Natural killer cell treated with Interleukin-12 subunit alpha and Interleukin-12 subunit beta and Interleukin-15 and Interleukin-18, amount 100 ng/mL, for 72 hours (primary cell): ENCODE measurements around the gene NKTR. TPM values are rescaled to one million over a fixed set of nuclear protein-coding genes. Genes with fewer than 3 reads are reported as not detected.

Source experiments
- ATAC-seq, 2 donors: fragments of 150-1000 bp; cut with Tn5 transposase in 1 of 2; sonication (Bioruptor Pico), chemical (Tn5 transposase) in 1 of 2; 2 replicates each; pipeline ENCODE4 v1.10.0; 2021
- DNase-seq: peaks from one replicate; pipeline ENCODE4 v3.0.0; 2022; ENCODE audit warnings: low spot score
- H3K27ac Mint-ChIP-seq, 2 donors: 1 replicate in 1 of 2; 2 replicates in 1 of 2; pipeline ENCODE4 v1.8.0; 2022; ENCODE audit warnings: mixed read lengths in 2 of 2, mild to moderate bottlenecking in 1 of 2, moderate library complexity in 1 of 2
- H3K27me3 Mint-ChIP-seq, 2 donors: 1 replicate in 1 of 2; 2 replicates in 1 of 2; pipeline ENCODE4 v1.8.0; 2022; ENCODE audit warnings: mixed read lengths in 2 of 2
- H3K36me3 Mint-ChIP-seq: one replicate; pipeline ENCODE4 v1.8.0; 2022; ENCODE audit warnings: mixed read lengths
- H3K4me1 Mint-ChIP-seq, 2 donors: 1 replicate in 1 of 2; 2 replicates in 1 of 2; pipeline ENCODE4 v1.8.0; 2022; ENCODE audit warnings: low read depth in 2 of 2, mixed read lengths in 2 of 2, mild to moderate bottlenecking in 1 of 2
- H3K4me3 Mint-ChIP-seq: one replicate; pipeline ENCODE4 v1.8.0; 2022; ENCODE audit warnings: mixed read lengths
- H3K9me3 Mint-ChIP-seq: 2 replicates; pipeline ENCODE4 v1.8.0; 2022; ENCODE audit warnings: mixed read lengths
- total RNA-seq, 2 donors: library from RNA; stranded (reverse); gene quantifications; one replicate each; pipeline ENCODE4 v1.2.3, GENCODE V29; 2022

The NKTR gene
- total RNA-seq, 2 donors from 2014 or later = 85.4 to 145 TPM

DNA sequence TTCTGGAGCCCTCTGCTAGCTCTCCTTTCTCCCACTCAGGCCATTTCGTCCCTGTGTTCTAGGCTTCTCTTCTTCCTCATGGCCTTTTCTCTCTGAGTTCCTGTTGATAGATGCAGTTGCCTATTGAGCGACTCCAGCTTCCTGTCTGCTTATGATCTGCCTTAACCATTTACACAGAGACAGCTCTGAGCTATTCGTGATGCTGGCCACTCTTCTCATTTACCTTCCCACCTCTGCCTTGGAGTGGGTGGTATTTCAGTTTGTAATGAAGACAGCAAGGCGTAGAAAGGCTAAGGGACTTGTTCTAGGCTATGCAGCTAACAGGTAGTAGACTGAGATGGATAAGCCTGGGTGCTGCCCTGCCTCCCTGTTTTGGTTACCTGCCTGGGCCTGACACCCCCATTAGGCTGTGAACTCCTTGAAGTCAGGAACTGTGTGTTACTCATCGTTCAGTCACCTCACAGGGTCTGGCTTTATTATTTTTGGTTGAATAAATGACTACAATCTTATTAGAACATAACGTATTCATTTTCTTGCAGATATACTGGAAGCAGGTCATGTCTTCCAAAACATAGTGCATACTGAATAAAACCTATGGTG, 40.4 kb downstream of the NKTR start:
- no peak for ATAC-seq
- H3K9me3 Mint-ChIP-seq = no peaks in the 10 kb centered on the region
- H3K4me1 Mint-ChIP-seq = peaks cover 5 to 10% of the 10 kb centered on the region in 2 donors
- H3K36me3 Mint-ChIP-seq = peaks cover 23% of the 10 kb centered on the region
- H3K27ac Mint-ChIP-seq = no peak overlapping the region
- no peaks in the 10 kb centered on the region for H3K27me3 Mint-ChIP-seq
- DNase-seq = no peak
- peak overlapping the region; percentile 60 for H3K4me3 Mint-ChIP-seq

DNA sequence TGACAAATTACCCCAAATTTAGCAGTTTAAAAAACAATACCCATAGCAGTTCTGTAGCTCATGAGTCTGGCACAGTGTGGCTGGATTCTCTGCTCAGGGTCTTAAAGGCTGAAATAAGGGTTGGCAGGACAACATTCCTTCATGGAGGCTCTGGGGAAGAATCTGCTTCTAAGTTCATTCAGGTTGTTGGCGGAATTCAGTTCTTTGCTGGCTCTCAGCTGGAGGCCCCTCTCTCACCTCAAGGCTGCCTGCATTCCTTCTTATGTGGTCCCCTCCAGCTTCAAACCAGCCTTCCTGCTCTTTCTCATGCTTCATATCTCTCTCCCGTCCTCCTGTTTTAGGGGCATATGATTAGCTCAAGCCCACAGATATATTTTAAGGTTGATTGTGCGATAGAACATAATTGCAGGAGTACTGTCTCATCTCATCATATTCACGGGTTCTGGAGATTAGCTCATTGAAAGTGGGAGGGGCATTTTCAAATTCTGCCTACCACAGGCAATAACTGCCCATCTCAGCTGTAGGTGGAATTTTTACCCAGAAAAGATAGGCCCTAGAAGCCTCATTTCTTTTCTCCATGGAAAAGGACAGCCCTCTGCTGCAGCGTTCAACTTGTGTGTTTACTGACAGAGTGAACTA, 47.5 kb downstream of the NKTR start:
- H3K27me3 Mint-ChIP-seq = no peaks in the 10 kb centered on the region
- peaks cover 7 to 8% of the 10 kb centered on the region in 2 donors for H3K4me1 Mint-ChIP-seq
- ATAC-seq (no peak), DNase-seq (no peak)
- no peak overlapping the region for H3K4me3 Mint-ChIP-seq
- no peak overlapping the region for H3K27ac Mint-ChIP-seq
- no peaks in the 10 kb centered on the region for H3K9me3 Mint-ChIP-seq
- H3K36me3 Mint-ChIP-seq = peaks cover 13% of the 10 kb centered on the region

DNA sequence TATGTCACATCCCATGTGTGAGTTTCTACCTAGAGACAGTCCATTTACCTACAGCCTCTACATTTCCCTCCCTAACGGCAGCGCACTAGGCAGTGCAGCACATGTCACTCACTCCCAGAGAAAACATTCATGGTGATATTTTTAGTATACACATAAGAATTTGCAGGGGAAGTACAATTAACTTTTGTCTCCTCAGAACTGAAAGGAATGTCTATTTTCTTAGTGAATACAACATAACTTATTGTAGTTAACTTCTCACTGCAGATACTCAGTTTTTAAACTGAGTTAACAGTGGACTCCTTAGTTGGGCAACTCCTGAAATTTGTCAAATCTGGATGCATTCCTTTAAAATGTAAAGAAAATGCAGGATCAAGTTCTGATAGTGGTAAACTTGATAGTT, 48.5 kb downstream of the NKTR start:
- Mint-ChIP-seq H3K4me1 (peaks cover 7 to 12% of the 10 kb centered on the region in 2 donors), H3K9me3 (no peaks in the 10 kb centered on the region), H3K27ac (no peak overlapping the region), H3K36me3 (peaks cover 8% of the 10 kb centered on the region), H3K4me3 (no peak overlapping the region), H3K27me3 (no peaks in the 10 kb centered on the region)
- DNase-seq = no peak
- ATAC-seq = no peak

DNA sequence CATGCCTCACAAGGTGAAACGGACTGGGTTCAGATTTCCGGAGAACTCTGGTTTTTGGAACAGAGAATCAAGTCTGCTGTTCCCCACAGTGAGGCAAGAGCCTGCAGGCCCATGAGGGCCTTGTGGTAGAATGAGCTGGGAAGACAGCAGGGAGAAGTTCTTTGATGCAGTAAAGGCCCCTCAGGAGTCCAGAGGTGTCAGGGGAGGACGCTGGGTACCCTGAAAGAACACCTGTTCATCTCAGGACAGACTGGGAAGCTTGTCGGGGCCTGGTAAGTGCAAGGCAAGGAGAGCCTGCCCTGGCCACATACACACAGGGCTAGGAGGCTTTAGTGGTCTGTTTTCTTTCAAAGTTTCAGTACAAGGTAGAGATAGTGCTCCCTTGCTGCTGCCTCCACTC, 49.3 kb downstream of the NKTR start:
- Mint-ChIP-seq H3K9me3 (no peaks in the 10 kb centered on the region), H3K36me3 (peaks cover 3% of the 10 kb centered on the region), H3K4me3 (no peak overlapping the region), H3K4me1 (peaks cover 7 to 12% of the 10 kb centered on the region in 2 donors), H3K27me3 (no peaks in the 10 kb centered on the region), H3K27ac (no peak overlapping the region)
- DNase-seq (no peak), ATAC-seq (no peak)

DNA sequence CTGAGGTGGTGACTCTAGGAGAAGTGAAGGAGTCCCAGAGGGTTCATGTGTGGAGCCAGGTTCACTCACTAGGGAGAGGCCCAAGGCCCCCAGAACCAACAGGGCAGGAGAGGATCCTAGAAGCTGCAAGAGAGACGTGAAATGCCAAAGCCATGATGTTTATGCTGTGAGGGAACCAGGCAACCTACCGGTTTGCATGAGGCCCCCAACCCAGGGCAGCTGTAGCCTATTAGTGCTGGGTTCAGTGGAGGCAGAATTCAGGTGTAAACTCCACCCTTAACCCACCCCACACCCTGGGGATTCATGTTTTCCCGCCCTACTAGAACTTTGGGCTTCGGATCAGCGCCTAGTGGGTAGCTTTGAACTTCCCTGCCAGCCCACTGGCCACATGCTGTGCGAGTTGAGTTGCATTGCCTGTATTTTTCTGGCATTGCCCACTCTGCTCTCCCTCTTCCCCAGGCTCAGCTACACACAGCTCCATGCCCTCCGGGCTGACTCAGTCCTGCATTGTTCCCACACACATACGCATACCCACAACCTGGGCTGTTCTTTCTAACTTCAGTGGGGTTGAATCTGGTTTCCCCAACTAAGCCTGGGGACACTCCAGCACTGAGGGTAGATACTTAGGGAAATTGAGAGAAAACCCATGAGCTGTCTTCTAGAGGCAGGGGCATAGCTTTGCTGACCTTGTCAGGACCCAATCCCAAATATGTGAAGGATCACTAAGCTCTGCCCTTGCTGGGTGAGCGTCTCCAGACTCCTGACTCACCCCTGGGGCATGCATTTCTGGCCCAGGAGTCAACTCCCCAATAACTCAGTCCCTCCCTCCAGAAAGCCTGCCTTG, 51.0 kb downstream of the NKTR start:
- Mint-ChIP-seq H3K4me3 (no peak overlapping the region), H3K27me3 (no peaks in the 10 kb centered on the region), H3K36me3 (no peaks in the 10 kb centered on the region), H3K27ac (peak overlapping the region; percentile 28 to 69), H3K9me3 (no peaks in the 10 kb centered on the region), H3K4me1 (peaks cover 7 to 12% of the 10 kb centered on the region in 2 donors)
- ATAC-seq (no peak), DNase-seq (no peak)

DNA sequence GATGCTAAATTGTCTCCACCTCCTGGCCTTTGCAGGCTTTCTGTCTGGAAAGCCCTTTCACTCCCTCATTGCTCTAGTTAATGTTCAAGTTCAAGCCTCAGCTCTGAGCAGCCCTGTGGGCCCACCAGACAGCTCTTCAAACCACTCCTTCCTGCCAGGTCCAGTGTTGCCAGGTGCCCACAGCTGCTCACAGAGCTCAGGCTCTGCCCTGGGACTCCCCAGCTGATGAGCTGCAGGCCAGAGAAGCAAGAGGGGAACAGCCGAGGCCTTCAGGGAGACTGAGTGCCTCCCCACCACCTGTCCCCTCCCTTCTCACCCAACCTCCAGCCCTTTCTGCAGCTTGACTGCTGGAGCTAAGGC, 51.7 kb downstream of the NKTR start:
- peak in 1 of 2 donors; percentile 1 for ATAC-seq
- Mint-ChIP-seq H3K27me3 (no peaks in the 10 kb centered on the region), H3K4me1 (peaks cover 7 to 12% of the 10 kb centered on the region in 2 donors), H3K4me3 (no peak overlapping the region), H3K27ac (peak overlapping the region; percentile 28 to 69), H3K9me3 (no peaks in the 10 kb centered on the region), H3K36me3 (no peaks in the 10 kb centered on the region)
- no peak for DNase-seq

DNA sequence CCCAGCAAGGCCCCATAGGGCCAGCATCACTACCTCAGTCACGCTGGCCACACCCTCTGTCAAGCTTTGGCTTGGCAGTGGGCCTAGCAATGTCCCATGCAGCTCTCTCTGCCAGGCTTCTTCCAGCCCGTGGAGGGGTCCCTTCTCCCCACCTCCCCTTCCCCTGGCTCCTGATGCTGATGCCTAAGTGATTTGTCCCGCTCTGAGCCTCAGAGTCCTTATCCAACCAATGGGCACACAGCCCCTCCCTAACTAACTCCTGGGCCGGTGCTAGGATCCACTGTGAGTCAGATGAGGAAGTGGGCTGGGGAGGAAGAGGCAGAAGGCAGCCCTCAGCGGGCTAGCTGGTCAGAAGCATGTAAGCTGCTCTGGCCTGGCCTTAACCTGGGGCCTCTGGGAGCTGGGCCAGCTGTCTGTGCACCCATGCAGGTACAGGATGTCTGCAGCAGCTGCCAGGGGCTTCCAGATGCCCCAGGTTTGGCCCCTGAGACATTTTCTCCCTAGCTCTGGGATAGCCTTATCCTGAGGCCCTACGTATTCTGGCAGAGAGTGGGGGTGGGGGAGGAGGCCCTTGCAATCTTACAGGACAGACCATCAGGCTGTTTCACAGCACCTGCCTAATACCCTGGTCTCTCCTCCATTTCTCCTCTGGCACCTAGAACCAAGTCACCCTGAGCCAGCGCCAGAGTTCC, 52.3 kb downstream of the NKTR start:
- Mint-ChIP-seq H3K4me1 (peaks cover 7 to 12% of the 10 kb centered on the region in 2 donors), H3K27me3 (no peaks in the 10 kb centered on the region), H3K9me3 (no peaks in the 10 kb centered on the region), H3K27ac (peak overlapping the region; percentile 28 to 69), H3K36me3 (no peaks in the 10 kb centered on the region), H3K4me3 (peak overlapping the region; percentile 67)
- DNase-seq (no peak), ATAC-seq (peak; percentile 60 to 61)

DNA sequence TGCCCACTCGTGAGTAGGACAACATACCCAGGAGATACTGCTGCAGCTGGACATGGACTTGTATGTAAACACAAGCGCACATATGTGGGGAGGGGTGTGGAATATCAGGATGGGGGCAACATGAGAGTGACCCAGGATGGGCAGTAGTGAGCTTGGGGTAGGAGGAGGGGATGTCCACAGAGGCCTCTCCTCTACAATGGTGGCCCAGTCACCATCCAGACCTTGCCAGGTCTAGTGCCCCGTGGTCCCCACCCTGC, 52.7 kb downstream of the NKTR start:
- no peaks in the 10 kb centered on the region for H3K36me3 Mint-ChIP-seq
- H3K9me3 Mint-ChIP-seq = no peaks in the 10 kb centered on the region
- H3K4me1 Mint-ChIP-seq = peaks cover 7 to 12% of the 10 kb centered on the region in 2 donors
- peak overlapping the region; percentile 28 to 69 for H3K27ac Mint-ChIP-seq
- DNase-seq (no peak), ATAC-seq (no peak)
- no peaks in the 10 kb centered on the region for H3K27me3 Mint-ChIP-seq
- H3K4me3 Mint-ChIP-seq = peak overlapping the region; percentile 67

DNA sequence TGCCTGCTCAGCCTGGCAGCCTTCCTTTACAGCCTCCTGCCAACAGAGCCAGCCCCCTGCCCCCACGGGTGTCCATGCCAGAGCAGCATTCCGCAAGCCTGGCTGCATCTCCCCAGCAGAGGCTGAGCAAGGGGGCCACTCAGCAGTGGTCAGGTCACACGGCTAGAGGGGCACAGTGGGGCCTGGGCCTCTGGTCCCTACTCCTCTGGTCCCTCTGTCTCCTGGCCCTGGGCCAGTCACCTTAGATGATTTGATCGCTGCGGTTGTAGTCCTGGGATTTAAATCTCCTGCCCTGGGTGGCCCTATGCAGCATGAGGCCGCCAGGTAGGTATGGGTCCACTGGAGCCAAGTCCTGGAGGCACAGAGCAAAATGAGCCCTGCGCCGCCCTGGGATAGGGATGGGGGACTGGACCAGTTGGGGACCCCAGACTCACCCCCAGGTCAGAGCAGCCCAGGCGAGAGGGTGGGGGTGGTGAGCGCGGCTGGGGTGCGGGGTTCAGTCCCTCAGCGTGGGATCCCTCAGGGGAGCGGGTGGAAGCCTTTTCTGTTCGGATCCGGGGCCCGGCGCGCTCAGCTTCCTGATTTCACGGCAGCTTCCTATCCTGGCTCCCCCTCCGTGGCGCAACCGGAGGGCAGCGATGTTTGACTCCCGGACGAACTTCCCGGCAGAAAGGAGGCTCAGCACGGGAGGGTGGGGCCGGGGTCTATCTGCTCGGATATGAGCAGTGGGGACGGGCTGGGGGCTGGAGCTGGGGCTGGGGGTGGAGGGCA, 53.3 kb downstream of the NKTR start, which contains the start of gene ZBTB47:
TSS of gene ZBTB47 (plus strand) at position 138 of the 771 bp plus-strand sequence. CDS start 4,659 bp downstream, outside the sequence.
- DNase-seq = no peak
- H3K27me3 Mint-ChIP-seq = no peaks in the 10 kb centered on the region
- H3K36me3 Mint-ChIP-seq = no peaks in the 10 kb centered on the region
- peaks cover 7 to 12% of the 10 kb centered on the region in 2 donors for H3K4me1 Mint-ChIP-seq
- no peak for ATAC-seq
- H3K27ac Mint-ChIP-seq = peak within 1 kb of the TSS; percentile 28 to 69
- H3K9me3 Mint-ChIP-seq = no peaks in the 10 kb centered on the region
- H3K4me3 Mint-ChIP-seq = peak within 1 kb of the TSS; percentile 67

DNA sequence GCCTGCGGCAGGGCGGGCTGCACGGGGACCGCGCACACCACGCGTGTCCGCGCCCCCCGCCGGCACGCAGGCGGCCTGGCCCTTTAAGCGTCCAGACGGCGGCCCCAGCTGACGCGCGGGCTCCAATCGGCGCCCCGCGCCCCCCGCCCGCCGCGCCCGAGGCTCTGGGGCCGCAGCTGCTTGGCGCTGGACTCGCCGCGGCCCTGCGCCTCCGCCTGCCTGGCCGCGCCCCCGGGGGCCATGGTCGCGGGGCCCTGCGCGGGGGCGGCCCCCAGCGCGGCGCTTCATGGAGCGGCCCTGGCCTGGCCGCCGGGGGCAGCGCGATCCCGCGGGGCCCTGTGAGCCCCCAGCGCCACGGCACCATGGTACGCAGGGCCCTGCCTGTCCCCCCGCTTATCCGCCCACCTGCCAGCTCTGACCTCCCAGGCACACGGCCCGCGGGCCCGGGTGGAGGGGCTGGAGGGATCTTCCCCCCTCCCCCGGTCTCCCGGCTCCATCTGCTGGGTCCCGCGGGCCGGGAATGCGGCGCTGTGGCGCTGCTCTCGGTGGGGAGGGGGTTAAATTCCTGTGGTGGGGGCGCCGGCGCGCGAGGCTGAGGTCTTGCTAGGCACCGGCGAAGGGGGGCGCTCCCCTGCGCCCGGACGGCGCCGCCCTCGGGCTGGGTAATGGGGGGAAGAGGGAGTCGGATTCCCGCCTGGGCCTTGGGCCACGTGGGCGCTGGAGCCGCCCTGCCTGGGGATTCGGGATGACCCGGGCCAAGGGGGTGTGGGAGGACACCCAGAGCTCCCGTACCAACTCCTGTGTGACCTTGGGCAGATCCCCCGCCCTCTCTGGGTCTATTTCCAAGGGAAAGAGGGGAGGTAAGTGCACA, 54.1 kb downstream of the NKTR start:
- H3K4me3 Mint-ChIP-seq = peak overlapping the region; percentile 15
- no peaks in the 10 kb centered on the region for H3K27me3 Mint-ChIP-seq
- H3K36me3 Mint-ChIP-seq = no peaks in the 10 kb centered on the region

DNA sequence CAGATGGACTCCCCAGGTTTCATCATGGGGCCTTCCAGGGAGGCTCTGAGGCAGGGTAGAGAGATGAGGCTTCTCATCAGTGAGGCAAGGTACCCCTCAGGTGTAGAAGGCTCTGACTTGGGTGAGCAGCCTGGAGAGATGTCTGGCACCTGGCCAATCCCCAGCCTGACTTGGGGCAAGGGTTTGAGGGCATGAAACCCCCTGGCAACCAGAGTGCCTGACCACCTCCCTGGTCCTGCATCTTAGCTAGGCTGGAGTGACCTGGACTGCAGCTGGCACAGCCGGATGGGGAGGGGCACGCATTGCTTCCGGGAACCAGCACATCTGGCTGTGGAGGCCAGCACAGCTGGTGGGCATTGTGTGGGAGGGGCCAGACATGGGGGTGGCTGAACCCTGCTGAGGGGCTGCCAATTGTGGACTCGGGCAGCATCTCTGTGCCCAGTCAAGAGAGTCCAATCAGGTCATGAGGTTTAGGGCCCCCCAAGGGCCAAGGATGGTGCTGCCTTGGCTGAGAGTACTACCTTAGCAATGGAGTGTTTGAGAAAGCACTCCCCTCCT, 54.9 kb downstream of the NKTR start:
- peaks cover 7 to 12% of the 10 kb centered on the region in 2 donors for H3K4me1 Mint-ChIP-seq
- ATAC-seq = no peak
- H3K27ac Mint-ChIP-seq = no peak overlapping the region
- no peak for DNase-seq
- no peaks in the 10 kb centered on the region for H3K27me3 Mint-ChIP-seq
- H3K9me3 Mint-ChIP-seq = no peaks in the 10 kb centered on the region
- H3K4me3 Mint-ChIP-seq = peak overlapping the region; percentile 15
- no peaks in the 10 kb centered on the region for H3K36me3 Mint-ChIP-seq

More for the DNA sequence above, 54.1 kb downstream of the NKTR start:
- no peak for DNase-seq
- no peak overlapping the region for H3K27ac Mint-ChIP-seq
- peaks cover 7 to 12% of the 10 kb centered on the region in 2 donors for H3K4me1 Mint-ChIP-seq
- no peaks in the 10 kb centered on the region for H3K9me3 Mint-ChIP-seq
- peak; percentile 45 to 59 for ATAC-seq

DNA sequence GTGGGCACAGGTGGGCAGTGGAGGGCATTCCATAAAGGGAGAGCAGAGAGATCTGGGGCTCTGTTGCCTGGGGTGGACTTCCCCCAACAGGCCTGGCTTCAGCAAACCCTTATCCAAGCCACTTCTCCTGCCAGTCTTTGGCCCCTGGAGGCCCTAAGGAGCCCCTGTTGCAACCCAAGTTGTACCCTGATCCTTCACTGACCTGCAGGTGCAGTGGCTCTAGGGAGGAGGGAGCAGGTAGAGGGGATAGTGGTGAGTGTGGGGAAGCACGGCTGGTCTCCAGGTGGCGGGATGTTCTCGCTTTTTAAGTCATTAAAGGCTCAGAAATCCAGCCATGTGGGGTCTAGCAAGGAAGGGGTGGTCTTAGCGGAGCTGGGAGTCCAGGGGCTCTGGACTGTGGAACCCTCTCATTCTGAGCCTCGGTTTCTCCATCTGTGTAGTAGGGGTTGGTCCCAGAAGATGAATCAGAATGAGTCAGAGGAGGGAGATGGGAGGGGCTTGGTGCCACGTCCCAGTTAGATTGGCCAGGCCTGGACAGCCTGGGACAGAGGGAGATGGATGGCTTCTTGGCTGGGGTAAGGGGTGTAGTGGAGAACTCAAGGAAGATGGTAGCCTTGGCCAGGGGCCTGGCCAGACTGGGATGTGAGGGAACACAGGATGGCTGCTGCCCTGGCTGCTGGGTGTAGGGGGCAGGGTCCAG, 55.6 kb downstream of the NKTR start:
- DNase-seq = no peak
- H3K9me3 Mint-ChIP-seq = no peaks in the 10 kb centered on the region
- ATAC-seq = no peak
- no peak overlapping the region for H3K4me3 Mint-ChIP-seq
- no peaks in the 10 kb centered on the region for H3K36me3 Mint-ChIP-seq
- H3K4me1 Mint-ChIP-seq = peaks cover 7 to 12% of the 10 kb centered on the region in 2 donors
- no peak overlapping the region for H3K27ac Mint-ChIP-seq
- no peaks in the 10 kb centered on the region for H3K27me3 Mint-ChIP-seq
